Mononuclear cell (primary cell): ENCODE measurements around the gene MCC. TPM values are rescaled to one million over a fixed set of nuclear protein-coding genes. Genes with fewer than 3 reads are reported as not detected.
"Not testable (repeated sequence)": the region's sequence is repeated elsewhere in the genome, so short reads cannot be mapped to it uniquely, and the experiment has no call there.

Source experiments
- H3K27me3 ChIP-seq: 2 replicates; pipeline ENCODE4 v1.6.0; 2011; ENCODE audit warnings: low read length, control low read depth; ENCODE audit not compliant: insufficient read depth
- H3K4me1 ChIP-seq: 2 replicates; pipeline ENCODE4 v1.5.1; 2011; ENCODE audit warnings: mild to moderate bottlenecking, low read length, control low read depth; ENCODE audit not compliant: insufficient read depth
- H3K4me3 ChIP-seq: 2 replicates; pipeline ENCODE4 v1.5.1; 2011; ENCODE audit warnings: mild to moderate bottlenecking, low read length, moderate library complexity
- H3K9me3 ChIP-seq: 2 replicates; pipeline ENCODE4 v1.5.1; 2011; ENCODE audit warnings: low read depth, mild to moderate bottlenecking, control low read depth, low read length
- total RNA-seq: library from RNA; depleted of rRNA; stranded (reverse); fragments of >200 nt; gene quantifications from one replicate; pipeline ENCODE4 v1.2.3, GENCODE V29; 2012

The MCC gene
- total RNA-seq, 1 donor, result 1.0 TPM

DNA sequence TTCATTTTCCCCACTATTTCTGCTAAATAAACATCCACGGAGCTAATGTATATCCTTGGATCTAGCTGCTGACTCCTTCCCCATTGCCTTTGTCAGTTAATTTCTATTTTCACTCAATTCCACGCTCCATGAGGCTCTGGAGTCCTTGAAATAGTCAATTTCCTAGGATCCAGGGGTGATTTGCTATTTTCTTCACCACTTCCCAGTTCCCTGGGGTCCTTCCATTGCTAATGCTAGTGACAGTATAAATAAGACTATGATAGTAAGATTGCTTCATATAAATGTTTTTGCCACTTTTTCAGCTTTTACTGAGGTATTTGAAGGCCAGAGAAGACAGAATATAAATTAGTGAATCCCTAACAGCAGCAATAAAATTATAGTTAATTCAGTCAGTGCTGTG, 66.6 kb downstream of the MCC start:
- H3K4me3 ChIP-seq, result no peak overlapping the region
- no peaks in the 10 kb centered on the region for H3K9me3 ChIP-seq
- no peaks in the 10 kb centered on the region for H3K4me1 ChIP-seq
- H3K27me3 ChIP-seq, result no peaks in the 10 kb centered on the region

- H3K4me1 ChIP-seq, result no peaks in the 10 kb centered on the region
- H3K27me3 ChIP-seq, result peaks cover 6% of the 10 kb centered on the region
- H3K4me3 ChIP-seq, result no peak overlapping the region
- no peaks in the 10 kb centered on the region for H3K9me3 ChIP-seq
Observed at GRCh38 chr5:113405530-113405929, 82.7 kb downstream of the MCC start.

DNA sequence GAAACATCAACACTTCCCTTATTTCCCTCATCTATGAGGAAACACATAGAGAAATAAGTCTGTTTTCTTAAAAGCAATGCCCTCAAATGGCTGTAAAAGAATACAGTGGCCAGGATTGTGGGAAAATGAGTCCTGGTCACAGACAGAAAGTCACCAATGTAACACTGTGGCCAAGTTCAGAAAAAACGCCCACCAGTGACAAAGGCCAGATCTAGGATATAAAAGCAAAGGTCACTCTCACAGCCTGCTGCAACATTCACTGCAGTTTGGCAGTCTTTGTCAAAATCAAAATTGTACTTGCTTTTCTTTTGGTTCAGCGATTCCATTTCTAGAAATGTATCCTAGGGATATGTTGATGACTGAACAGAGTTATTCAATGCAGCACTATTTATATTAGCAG, 84.0 kb downstream of the MCC start:
- Histone ChIP-seq H3K27me3 (peaks cover 6% of the 10 kb centered on the region), H3K4me3 (no peak overlapping the region), H3K9me3 (no peaks in the 10 kb centered on the region), H3K4me1 (no peaks in the 10 kb centered on the region)

GRCh38 chr5:113397986-113398385, 90.3 kb downstream of the MCC start:
- not testable (repeated sequence) for H3K9me3 ChIP-seq, H3K4me3 ChIP-seq, H3K4me1 ChIP-seq, H3K27me3 ChIP-seq

- H3K9me3 ChIP-seq, result no peaks in the 10 kb centered on the region
- H3K4me3 ChIP-seq, result no peak overlapping the region
- H3K27me3 ChIP-seq, result peaks cover 4% of the 10 kb centered on the region
- H3K4me1 ChIP-seq, result no peaks in the 10 kb centered on the region
Observed at GRCh38 chr5:113397046-113397445, 91.2 kb downstream of the MCC start.

DNA sequence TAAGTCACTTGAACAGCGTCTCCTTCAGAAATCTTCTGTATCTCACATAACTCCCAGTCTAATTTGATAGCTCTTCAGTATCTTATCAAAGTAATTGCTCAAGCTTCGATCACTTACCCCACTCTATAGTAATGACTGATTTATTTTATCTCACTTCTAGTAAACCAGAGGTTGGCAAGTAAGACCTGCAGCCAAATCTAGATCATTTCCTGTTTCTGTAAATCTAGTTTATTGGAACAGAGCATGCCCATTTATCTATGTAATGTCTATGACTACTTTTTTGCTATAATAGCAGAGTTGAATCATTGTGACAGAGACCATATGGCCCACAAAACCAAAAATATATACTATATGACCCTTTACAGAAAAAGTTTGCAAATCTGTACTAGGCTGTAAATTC, 93.6 kb downstream of the MCC start:
- no peaks in the 10 kb centered on the region for H3K4me1 ChIP-seq
- H3K9me3 ChIP-seq, result no peaks in the 10 kb centered on the region
- peaks cover 19% of the 10 kb centered on the region for H3K27me3 ChIP-seq
- H3K4me3 ChIP-seq, result no peak overlapping the region

DNA sequence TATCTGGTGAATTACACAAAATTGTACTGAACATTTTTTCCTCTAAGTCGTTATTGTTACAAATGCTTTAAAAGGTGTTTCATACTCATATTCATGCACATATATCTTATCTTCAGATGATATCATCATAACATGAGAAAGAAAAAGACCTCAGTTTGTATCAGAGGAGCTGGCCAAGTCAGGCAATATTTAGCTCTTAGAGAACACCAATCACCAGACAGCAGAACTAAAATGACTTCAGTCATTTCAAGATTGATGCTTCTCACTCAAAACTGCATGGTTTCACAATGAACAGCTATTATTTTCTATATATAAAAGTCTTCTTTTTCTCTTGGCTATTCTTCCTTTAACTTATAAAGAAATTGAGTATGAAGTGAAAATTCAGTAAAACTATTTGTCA, 98.0 kb downstream of the MCC start:
- H3K4me1 ChIP-seq, result no peaks in the 10 kb centered on the region
- H3K9me3 ChIP-seq, result no peaks in the 10 kb centered on the region
- peaks cover 34% of the 10 kb centered on the region for H3K27me3 ChIP-seq
- no peak overlapping the region for H3K4me3 ChIP-seq

GRCh38 chr5:113389116-113389515, 99.1 kb downstream of the MCC start:
- Histone ChIP-seq H3K4me1 (no peaks in the 10 kb centered on the region), H3K4me3 (no peak overlapping the region), H3K27me3 (peaks cover 34% of the 10 kb centered on the region), H3K9me3 (no peaks in the 10 kb centered on the region)

- peaks cover 35% of the 10 kb centered on the region for H3K27me3 ChIP-seq
- no peaks in the 10 kb centered on the region for H3K9me3 ChIP-seq
- no peaks in the 10 kb centered on the region for H3K4me1 ChIP-seq
- no peak overlapping the region for H3K4me3 ChIP-seq
Observed at GRCh38 chr5:113387844-113388243, 100.4 kb downstream of the MCC start.

- peaks cover 42% of the 10 kb centered on the region for H3K27me3 ChIP-seq
- H3K4me1 ChIP-seq, result no peaks in the 10 kb centered on the region
Observed at GRCh38 chr5:113384782-113385285, 103.4 kb downstream of the MCC start.

GRCh38 chr5:113382731-113383130, 105.5 kb downstream of the MCC start:
- H3K4me3 ChIP-seq, result no peak overlapping the region
- peaks cover 38% of the 10 kb centered on the region for H3K27me3 ChIP-seq
- H3K9me3 ChIP-seq, result no peaks in the 10 kb centered on the region
- H3K4me1 ChIP-seq, result peaks cover 14% of the 10 kb centered on the region

More at GRCh38 chr5:113384782-113385285, 103.4 kb downstream of the MCC start:
- H3K4me3 ChIP-seq, result no peak overlapping the region
- no peaks in the 10 kb centered on the region for H3K9me3 ChIP-seq

- H3K4me3 ChIP-seq, result no peak overlapping the region
- no peaks in the 10 kb centered on the region for H3K9me3 ChIP-seq
- H3K27me3 ChIP-seq, result peaks cover 45% of the 10 kb centered on the region
- H3K4me1 ChIP-seq, result peaks cover 15% of the 10 kb centered on the region
Observed at GRCh38 chr5:113381791-113382190, 106.5 kb downstream of the MCC start.

GRCh38 chr5:113380807-113381326, 107.4 kb downstream of the MCC start:
- peaks cover 15% of the 10 kb centered on the region for H3K4me1 ChIP-seq
- H3K27me3 ChIP-seq, result peaks cover 38% of the 10 kb centered on the region
- no peak overlapping the region for H3K4me3 ChIP-seq
- H3K9me3 ChIP-seq, result no peaks in the 10 kb centered on the region

- Histone ChIP-seq H3K9me3 (no peaks in the 10 kb centered on the region), H3K4me1 (peaks cover 15% of the 10 kb centered on the region), H3K27me3 (peaks cover 36% of the 10 kb centered on the region)
Observed at GRCh38 chr5:113379936-113380806, 108.1 kb downstream of the MCC start.

GRCh38 chr5:113378959-113379541, 109.2 kb downstream of the MCC start:
- H3K27me3 ChIP-seq, result peaks cover 37% of the 10 kb centered on the region
- no peaks in the 10 kb centered on the region for H3K9me3 ChIP-seq
- peaks cover 15% of the 10 kb centered on the region for H3K4me1 ChIP-seq
- H3K4me3 ChIP-seq, result no peak overlapping the region

More at GRCh38 chr5:113379936-113380806, 108.1 kb downstream of the MCC start:
- H3K4me3 ChIP-seq, result no peak overlapping the region
